SU-DHL-6 (cell line): Measurements from ENCODE around the gene SEH1L.

ENCODE experiments used
- EZH2phosphoT487 ChIP-seq: fragments of 200-600 bp; sonication (generic), shearing (Covaris generic); conservative IDR thresholded peaks from 2 replicates; pipeline ENCODE4 v1.6.1; 2018; ENCODE audit warnings: mild to moderate bottlenecking, antibody characterized with exemption, low read length, moderate library complexity, mixed read lengths
- TF ChIP-seq, protein P1 (sequence below): fragments of 200-600 bp; sonication (generic); IDR thresholded peaks from one replicate; pipeline ENCODE4 v1.5.1; 2017; ENCODE audit warnings: antibody characterized with exemption, mild to moderate bottlenecking, low read length, moderate library complexity; ENCODE audit not compliant: insufficient read depth, poor library complexity, severe bottlenecking

DNA sequence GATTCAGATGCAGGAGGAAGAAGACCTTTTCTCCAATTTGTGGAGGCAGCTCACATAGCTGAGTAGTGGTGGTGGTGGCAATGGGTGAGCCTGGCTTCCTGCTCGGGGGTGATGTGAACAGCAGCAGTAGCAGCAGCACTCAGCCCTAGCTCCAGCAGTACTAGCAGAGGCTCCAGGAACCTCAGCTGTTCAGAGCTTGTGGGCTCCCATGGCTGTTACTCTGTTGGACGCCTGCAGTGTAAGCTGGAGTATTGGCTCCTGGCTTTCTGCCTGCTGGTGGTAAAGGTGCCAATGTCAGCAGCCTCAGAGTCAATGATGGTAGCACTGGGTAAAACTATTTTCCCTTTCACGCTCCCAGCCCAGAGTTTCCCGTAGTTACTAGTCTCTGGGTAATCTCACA, 3.1 kb upstream of the SEH1L start:
- TF ChIP-seq, protein P1, sequence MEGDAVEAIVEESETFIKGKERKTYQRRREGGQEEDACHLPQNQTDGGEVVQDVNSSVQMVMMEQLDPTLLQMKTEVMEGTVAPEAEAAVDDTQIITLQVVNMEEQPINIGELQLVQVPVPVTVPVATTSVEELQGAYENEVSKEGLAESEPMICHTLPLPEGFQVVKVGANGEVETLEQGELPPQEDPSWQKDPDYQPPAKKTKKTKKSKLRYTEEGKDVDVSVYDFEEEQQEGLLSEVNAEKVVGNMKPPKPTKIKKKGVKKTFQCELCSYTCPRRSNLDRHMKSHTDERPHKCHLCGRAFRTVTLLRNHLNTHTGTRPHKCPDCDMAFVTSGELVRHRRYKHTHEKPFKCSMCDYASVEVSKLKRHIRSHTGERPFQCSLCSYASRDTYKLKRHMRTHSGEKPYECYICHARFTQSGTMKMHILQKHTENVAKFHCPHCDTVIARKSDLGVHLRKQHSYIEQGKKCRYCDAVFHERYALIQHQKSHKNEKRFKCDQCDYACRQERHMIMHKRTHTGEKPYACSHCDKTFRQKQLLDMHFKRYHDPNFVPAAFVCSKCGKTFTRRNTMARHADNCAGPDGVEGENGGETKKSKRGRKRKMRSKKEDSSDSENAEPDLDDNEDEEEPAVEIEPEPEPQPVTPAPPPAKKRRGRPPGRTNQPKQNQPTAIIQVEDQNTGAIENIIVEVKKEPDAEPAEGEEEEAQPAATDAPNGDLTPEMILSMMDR = no peak
- TF ChIP-seq EZH2phosphoT487 = no peak
